Epithelial cell of proximal tubule (primary cell): ENCODE measurements around the gene UBE2L3. TPM values are rescaled to one million over a fixed set of nuclear protein-coding genes. Genes with fewer than 3 reads are reported as not detected.
A peak's percentile ranks its signal among the peaks of the same experiment; 100 is the strongest.
"Not testable (repeated sequence)": the region's sequence is repeated elsewhere in the genome, so short reads cannot be mapped to it uniquely, and the experiment has no call there.

Experiments used
- DNase-seq: peaks from one replicate; pipeline ENCODE4 v3.0.0-alpha.2; 2011; ENCODE audit warnings: low read depth
- H3K4me3 ChIP-seq: 2 replicates; pipeline ENCODE4 v1.5.1; 2011; ENCODE audit warnings: low read depth, mild to moderate bottlenecking, low read length
- CTCF ChIP-seq: conservative IDR thresholded peaks from 2 replicates; pipeline ENCODE4 v1.5.1; 2012; ENCODE audit warnings: low read depth, mild to moderate bottlenecking, low read length
- total RNA-seq: library from RNA; depleted of rRNA; stranded (reverse); fragments of >200 nt; gene quantifications from 2 replicates; pipeline ENCODE4 v1.2.3, GENCODE V29; 2015

The UBE2L3 gene
- total RNA-seq, 1 donor from 2014 or later, result 102 TPM

GRCh38 chr22:21635771-21636510 lies 68.4 kb downstream of the UBE2L3 start:
- TF ChIP-seq CTCF, result no peak
- no peak for DNase-seq
- H3K4me3 ChIP-seq, result no peak overlapping the region

GRCh38 chr22:21636629-21637218 lies 69.2 kb downstream of the UBE2L3 start:
- DNase-seq, result no peak
- H3K4me3 ChIP-seq, result no peak overlapping the region
- no peak for TF ChIP-seq CTCF

GRCh38 chr22:21637450-21637849 lies 69.9 kb downstream of the UBE2L3 start:
- H3K4me3 ChIP-seq, DNase-seq: not testable (repeated sequence)

GRCh38 chr22:21639359-21639758 lies 71.8 kb downstream of the UBE2L3 start:
- H3K4me3 ChIP-seq, result no peak overlapping the region
- TF ChIP-seq CTCF, result no peak
- DNase-seq, result no peak

- H3K4me3 ChIP-seq, result no peak overlapping the region
- no peak for TF ChIP-seq CTCF
- DNase-seq, result no peak
Observed at GRCh38 chr22:21640810-21641209, 73.3 kb downstream of the UBE2L3 start.

GRCh38 chr22:21641417-21641788 lies 73.9 kb downstream of the UBE2L3 start:
- peak overlapping the region; percentile 80 for H3K4me3 ChIP-seq
- TF ChIP-seq CTCF, result peak; percentile 63
- peak; percentile 25 for DNase-seq

- no peak for TF ChIP-seq CTCF
Observed at GRCh38 chr22:21641789-21642583, 74.5 kb downstream of the UBE2L3 start, which contains the start of gene SDF2L1. Gene SDF2L1 (plus strand): TSS chr22:21642302. CDS start chr22:21642337, 35 bp downstream.

More at GRCh38 chr22:21641789-21642583, 74.5 kb downstream of the UBE2L3 start, which contains the start of gene SDF2L1:
- DNase-seq, result peak; percentile 81
- peak within 1 kb of the TSS; percentile 80 for H3K4me3 ChIP-seq
